ENCODE measurements around the gene GRAP2. TPM values are rescaled to one million over a fixed set of nuclear protein-coding genes. Genes with fewer than 3 reads are reported as not detected.

The GRAP2 gene
- total and polyA plus RNA-seq, 2 experiments from 2014 or later = 0.42 TPM; not detected in 1

DNA sequence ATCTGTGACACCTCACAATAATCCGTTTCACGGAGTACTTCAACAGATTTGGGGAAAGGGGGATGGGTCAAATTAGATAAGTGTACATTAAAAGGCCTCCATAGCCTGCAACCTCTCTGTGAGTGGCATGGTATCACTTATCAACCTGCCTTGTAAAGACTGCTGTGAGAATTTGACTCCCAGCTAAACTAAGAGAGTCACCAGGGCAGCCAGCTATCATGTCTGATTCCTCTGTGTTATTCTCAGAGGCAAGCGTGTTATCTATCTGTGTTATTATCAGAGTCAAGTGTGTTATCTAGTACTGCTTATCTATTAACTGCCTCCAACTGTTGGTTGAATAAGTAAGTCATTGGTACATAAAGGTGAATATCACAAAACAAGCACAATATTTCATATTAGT is 89.8 kb downstream of the GRAP2 start (continued):
- TF ChIP-seq, protein P1, sequence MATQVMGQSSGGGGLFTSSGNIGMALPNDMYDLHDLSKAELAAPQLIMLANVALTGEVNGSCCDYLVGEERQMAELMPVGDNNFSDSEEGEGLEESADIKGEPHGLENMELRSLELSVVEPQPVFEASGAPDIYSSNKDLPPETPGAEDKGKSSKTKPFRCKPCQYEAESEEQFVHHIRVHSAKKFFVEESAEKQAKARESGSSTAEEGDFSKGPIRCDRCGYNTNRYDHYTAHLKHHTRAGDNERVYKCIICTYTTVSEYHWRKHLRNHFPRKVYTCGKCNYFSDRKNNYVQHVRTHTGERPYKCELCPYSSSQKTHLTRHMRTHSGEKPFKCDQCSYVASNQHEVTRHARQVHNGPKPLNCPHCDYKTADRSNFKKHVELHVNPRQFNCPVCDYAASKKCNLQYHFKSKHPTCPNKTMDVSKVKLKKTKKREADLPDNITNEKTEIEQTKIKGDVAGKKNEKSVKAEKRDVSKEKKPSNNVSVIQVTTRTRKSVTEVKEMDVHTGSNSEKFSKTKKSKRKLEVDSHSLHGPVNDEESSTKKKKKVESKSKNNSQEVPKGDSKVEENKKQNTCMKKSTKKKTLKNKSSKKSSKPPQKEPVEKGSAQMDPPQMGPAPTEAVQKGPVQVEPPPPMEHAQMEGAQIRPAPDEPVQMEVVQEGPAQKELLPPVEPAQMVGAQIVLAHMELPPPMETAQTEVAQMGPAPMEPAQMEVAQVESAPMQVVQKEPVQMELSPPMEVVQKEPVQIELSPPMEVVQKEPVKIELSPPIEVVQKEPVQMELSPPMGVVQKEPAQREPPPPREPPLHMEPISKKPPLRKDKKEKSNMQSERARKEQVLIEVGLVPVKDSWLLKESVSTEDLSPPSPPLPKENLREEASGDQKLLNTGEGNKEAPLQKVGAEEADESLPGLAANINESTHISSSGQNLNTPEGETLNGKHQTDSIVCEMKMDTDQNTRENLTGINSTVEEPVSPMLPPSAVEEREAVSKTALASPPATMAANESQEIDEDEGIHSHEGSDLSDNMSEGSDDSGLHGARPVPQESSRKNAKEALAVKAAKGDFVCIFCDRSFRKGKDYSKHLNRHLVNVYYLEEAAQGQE (IDR thresholded peaks at IDR 0.05; ENCODE audit: unreplicated experiment) = no peak
- TF ChIP-seq CREB1 (CRISPR knock-in tag; IDR thresholded peaks at IDR 0.05; ENCODE audit: low read depth) = no peak
- TF ChIP-seq ZNF114 (CRISPR knock-in tag; IDR thresholded peaks at IDR 0.05) = no peak
- TF ChIP-seq, protein P2, sequence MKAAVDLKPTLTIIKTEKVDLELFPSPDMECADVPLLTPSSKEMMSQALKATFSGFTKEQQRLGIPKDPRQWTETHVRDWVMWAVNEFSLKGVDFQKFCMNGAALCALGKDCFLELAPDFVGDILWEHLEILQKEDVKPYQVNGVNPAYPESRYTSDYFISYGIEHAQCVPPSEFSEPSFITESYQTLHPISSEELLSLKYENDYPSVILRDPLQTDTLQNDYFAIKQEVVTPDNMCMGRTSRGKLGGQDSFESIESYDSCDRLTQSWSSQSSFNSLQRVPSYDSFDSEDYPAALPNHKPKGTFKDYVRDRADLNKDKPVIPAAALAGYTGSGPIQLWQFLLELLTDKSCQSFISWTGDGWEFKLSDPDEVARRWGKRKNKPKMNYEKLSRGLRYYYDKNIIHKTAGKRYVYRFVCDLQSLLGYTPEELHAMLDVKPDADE (IDR thresholded peaks at IDR 0.05) = no peak
- no peak for TF ChIP-seq POLR2AphosphoS5 (IDR thresholded peaks at IDR 0.05; ENCODE audit: low read depth)
- no peak for TF ChIP-seq ZNF331 (CRISPR knock-in tag; IDR thresholded peaks at IDR 0.05; ENCODE audit: low read depth)
- TF ChIP-seq JUNB (IDR thresholded peaks at IDR 0.05; ENCODE audit: unreplicated experiment) = no peak
- TF ChIP-seq STAT1 (IDR thresholded peaks at IDR 0.05; ENCODE audit: unreplicated experiment) = no peak
- no peak for TF ChIP-seq NANOG (IDR thresholded peaks at IDR 0.05; ENCODE audit: borderline replicate concordance)
- TF ChIP-seq, protein P3, sequence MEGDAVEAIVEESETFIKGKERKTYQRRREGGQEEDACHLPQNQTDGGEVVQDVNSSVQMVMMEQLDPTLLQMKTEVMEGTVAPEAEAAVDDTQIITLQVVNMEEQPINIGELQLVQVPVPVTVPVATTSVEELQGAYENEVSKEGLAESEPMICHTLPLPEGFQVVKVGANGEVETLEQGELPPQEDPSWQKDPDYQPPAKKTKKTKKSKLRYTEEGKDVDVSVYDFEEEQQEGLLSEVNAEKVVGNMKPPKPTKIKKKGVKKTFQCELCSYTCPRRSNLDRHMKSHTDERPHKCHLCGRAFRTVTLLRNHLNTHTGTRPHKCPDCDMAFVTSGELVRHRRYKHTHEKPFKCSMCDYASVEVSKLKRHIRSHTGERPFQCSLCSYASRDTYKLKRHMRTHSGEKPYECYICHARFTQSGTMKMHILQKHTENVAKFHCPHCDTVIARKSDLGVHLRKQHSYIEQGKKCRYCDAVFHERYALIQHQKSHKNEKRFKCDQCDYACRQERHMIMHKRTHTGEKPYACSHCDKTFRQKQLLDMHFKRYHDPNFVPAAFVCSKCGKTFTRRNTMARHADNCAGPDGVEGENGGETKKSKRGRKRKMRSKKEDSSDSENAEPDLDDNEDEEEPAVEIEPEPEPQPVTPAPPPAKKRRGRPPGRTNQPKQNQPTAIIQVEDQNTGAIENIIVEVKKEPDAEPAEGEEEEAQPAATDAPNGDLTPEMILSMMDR (conservative IDR thresholded peaks at IDR 0.05; ENCODE audit: low read depth in 2 of 2) = no peak
- no peak for TF ChIP-seq EZH2phosphoT487 (IDR thresholded peaks at IDR 0.05; ENCODE audit: unreplicated experiment)
- no peak for TF ChIP-seq EZH2 (IDR thresholded peaks at IDR 0.05; ENCODE audit: low read depth, unreplicated experiment)

DNA sequence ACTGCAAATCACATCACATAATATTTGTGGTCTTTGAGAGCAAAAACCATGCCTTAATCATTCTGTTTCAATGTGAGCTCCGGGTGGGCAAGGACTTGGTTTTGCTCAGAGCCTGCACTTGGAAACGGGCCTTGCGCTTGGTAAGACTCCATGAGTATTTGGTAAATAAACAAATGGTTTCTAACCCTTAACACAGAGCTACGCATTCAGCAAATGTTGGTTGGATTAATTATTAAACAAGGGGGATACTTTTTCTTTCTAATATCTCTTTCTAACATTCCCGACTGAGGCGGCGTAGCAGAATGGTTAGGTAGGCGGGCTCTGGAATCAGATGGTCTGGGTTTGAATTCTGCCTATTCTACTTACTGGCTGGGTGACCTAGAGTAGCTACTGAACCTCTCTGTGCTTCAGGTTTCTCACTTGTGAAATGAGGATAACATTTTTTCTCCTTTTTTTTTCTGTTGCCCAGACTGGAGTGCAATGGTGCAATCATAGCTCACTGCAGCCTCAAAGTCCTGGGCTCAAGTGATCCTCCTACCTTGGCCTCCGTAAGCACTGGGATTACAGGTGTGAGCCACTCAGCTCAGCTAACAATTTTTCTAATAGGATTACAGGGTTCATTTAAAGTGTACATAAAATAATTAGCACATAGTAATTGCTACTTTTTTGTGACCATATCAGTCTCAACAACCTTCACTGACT is 90.4 kb downstream of the GRAP2 start:
- Histone ChIP-seq H2AFZ (no peak overlapping the region), H3K27ac (ENCODE audit: low read depth) (no peak overlapping the region), H3K36me3 (ENCODE audit: insufficient read depth) (no peaks in the 10 kb centered on the region), H3K4me1 (ENCODE audit: insufficient read depth) (peaks cover 26% of the 10 kb centered on the region), H3F3A (replicated peaks; ENCODE audit: low read depth) (peaks cover 14% of the 10 kb centered on the region; the same call in 1 of the 2 replicates), H3K4me3 (no peak overlapping the region), H3K9me2 (ENCODE audit: insufficient read depth) (no peaks in the 10 kb centered on the region), H3K27me3 (ENCODE audit: insufficient read depth) (peaks cover 19% of the 10 kb centered on the region), H3K4me2 (no peak overlapping the region), H4K20me1 (replicated peaks; ENCODE audit: insufficient read depth) (0 out of 2 replicates have a peak, but pooled peaks cover 4% of the 10 kb centered on the region), H3K79me2 (replicated peaks; ENCODE audit: insufficient read depth) (peaks cover 9% of the 10 kb centered on the region)
- ATAC-seq (no peak), DNase-seq (ENCODE audit: low spot score) (no peak)
- no peak overlapping the region for H3K27ac Mint-ChIP-seq
- H3K27me3 Mint-ChIP-seq (ENCODE audit: insufficient read depth, low read depth, poor library complexity) = peaks cover 15% of the 10 kb centered on the region
- H3K4me1 Mint-ChIP-seq = peaks cover 22% of the 10 kb centered on the region
- no peak overlapping the region for H3K4me3 Mint-ChIP-seq
- H3K9me3 Mint-ChIP-seq = no peaks in the 10 kb centered on the region
- no peaks in the 10 kb centered on the region; the same call in 2 of the 3 replicates for H3K36me3 Mint-ChIP-seq (ENCODE audit: low read depth)
- TF ChIP-seq POLR2AphosphoS5 (IDR thresholded peaks at IDR 0.05; ENCODE audit: low read depth) (no peak), CREB1 (CRISPR knock-in tag; IDR thresholded peaks at IDR 0.05; ENCODE audit: low read depth) (no peak), JUNB (IDR thresholded peaks at IDR 0.05; ENCODE audit: unreplicated experiment) (no peak), EZH2phosphoT487 (IDR thresholded peaks at IDR 0.05; ENCODE audit: unreplicated experiment) (no peak)
